GM23338 (cell line): ENCODE measurements around the gene GRB14. TPM values are rescaled to one million over a fixed set of nuclear protein-coding genes. Genes with fewer than 3 reads are reported as not detected.

Experiments
- ATAC-seq: fragments of 200-7000 bp; cut with Tn5 transposase; 3 replicates; pipeline ENCODE4 v1.9.1; 2020
- DNase-seq: peaks from one replicate; pipeline ENCODE4 v3.0.0-alpha.2; 2015; ENCODE audit warnings: low spot score
- H2AFZ ChIP-seq: fragments of 200-600 bp; sonication (generic); 2 replicates; pipeline ENCODE4 v1.8.0; 2016; ENCODE audit warnings: antibody characterized with exemption, mild to moderate bottlenecking, moderate library complexity
- H3F3A ChIP-seq: fragments of 200-600 bp; sonication (generic); replicated peaks from 2 replicates; pipeline ENCODE4 v1.8.0; 2017; ENCODE audit warnings: antibody characterized with exemption, mixed run types, low read depth
- H3K27ac ChIP-seq: fragments of 200-600 bp; sonication (generic); 2 replicates; pipeline ENCODE4 v1.6.1; 2016; ENCODE audit warnings: low read depth
- H3K27me3 ChIP-seq: fragments of 200-600 bp; sonication (generic); 2 replicates; pipeline ENCODE4 v1.8.0; 2016; ENCODE audit warnings: mild to moderate bottlenecking, mixed run types, moderate library complexity; ENCODE audit not compliant: insufficient read depth
- H3K36me3 ChIP-seq: fragments of 200-600 bp; sonication (generic); 2 replicates; pipeline ENCODE4 v1.8.0; 2016; ENCODE audit warnings: mild to moderate bottlenecking; ENCODE audit not compliant: insufficient read depth
- H3K4me1 ChIP-seq: fragments of 200-600 bp; sonication (generic); 2 replicates; pipeline ENCODE4 v1.8.0; 2016; ENCODE audit warnings: mild to moderate bottlenecking, moderate library complexity; ENCODE audit not compliant: insufficient read depth
- H3K4me2 ChIP-seq: fragments of 200-600 bp; sonication (generic); 2 replicates; pipeline ENCODE4 v1.7.1; 2017; ENCODE audit warnings: mixed run types
- H3K4me3 ChIP-seq: fragments of 200-600 bp; sonication (generic); 2 replicates; pipeline ENCODE4 v1.6.1; 2016; ENCODE audit warnings: mixed run types
- H3K79me2 ChIP-seq: fragments of 200-600 bp; sonication (generic); replicated peaks from 2 replicates; pipeline ENCODE4 v1.8.0; 2017; ENCODE audit warnings: mild to moderate bottlenecking; ENCODE audit not compliant: insufficient read depth
- H3K9me2 ChIP-seq: fragments of 200-600 bp; sonication (generic); 2 replicates; pipeline ENCODE4 v1.8.0; 2017; ENCODE audit not compliant: insufficient read depth
- H4K20me1 ChIP-seq: fragments of 200-600 bp; sonication (generic); replicated peaks from 2 replicates; pipeline ENCODE4 v1.8.0; 2017; ENCODE audit warnings: mild to moderate bottlenecking; ENCODE audit not compliant: insufficient read depth
- H3K27ac Mint-ChIP-seq: 2 replicates; pipeline ENCODE4 v1.8.0; 2020; ENCODE audit warnings: inconsistent platforms, mild to moderate bottlenecking, moderate library complexity, mixed read lengths
- H3K27me3 Mint-ChIP-seq: 3 replicates; pipeline ENCODE4 v1.8.0; 2022; ENCODE audit warnings: low read depth, mild to moderate bottlenecking, moderate library complexity, mixed read lengths, inconsistent platforms; ENCODE audit not compliant: insufficient read depth, poor library complexity
- H3K36me3 Mint-ChIP-seq: 3 replicates; pipeline ENCODE4 v1.8.0; 2021; ENCODE audit warnings: low read depth, mild to moderate bottlenecking, inconsistent platforms, moderate library complexity, mixed read lengths
- H3K4me1 Mint-ChIP-seq: 3 replicates; pipeline ENCODE4 v1.8.0; 2020; ENCODE audit warnings: mild to moderate bottlenecking, inconsistent platforms, mixed read lengths
- H3K4me3 Mint-ChIP-seq: 3 replicates; pipeline ENCODE4 v1.8.0; 2021; ENCODE audit warnings: moderate library complexity, mild to moderate bottlenecking, inconsistent platforms, mixed read lengths
- H3K9me3 Mint-ChIP-seq: 3 replicates; pipeline ENCODE4 v1.8.0; 2020; ENCODE audit warnings: moderate library complexity, mild to moderate bottlenecking, inconsistent platforms, mixed read lengths
- ETS1 ChIP-seq: IDR thresholded peaks from 2 replicates; pipeline ENCODE4 v1.6.1; 2016; ENCODE audit warnings: antibody characterized with exemption
- EZH2 ChIP-seq: fragments of 200-600 bp; sonication (generic); IDR thresholded peaks from one replicate; pipeline ENCODE4 v1.8.0; 2017; ENCODE audit warnings: antibody characterized with exemption, mild to moderate bottlenecking, low read depth; ENCODE audit not compliant: unreplicated experiment
- POLR2AphosphoS5 ChIP-seq: IDR thresholded peaks from 2 replicates; pipeline ENCODE4 v1.6.1; 2016; ENCODE audit warnings: antibody characterized with exemption, low read depth
- REST ChIP-seq: IDR thresholded peaks from one replicate; pipeline ENCODE4 v1.6.1; 2018; ENCODE audit warnings: antibody characterized with exemption; ENCODE audit not compliant: unreplicated experiment
- ZNF462 ChIP-seq: fragments of 250-450 bp; sonication (Bioruptor Pico); IDR thresholded peaks from 2 replicates; pipeline ENCODE4 v1.5.0; 2020; ENCODE audit warnings: mild to moderate bottlenecking, moderate library complexity
- polyA plus RNA-seq: library from polyadenylated mRNA; unstranded; fragments of >200 nt; fragmentation: Nextera tagmentation; extraction: Ambion mirVana; gene quantifications from 2 replicates; pipeline ENCODE4 v1.2.1, GENCODE V29; 2016
- total RNA-seq: library from RNA; depleted of rRNA; stranded (reverse); fragments of >200 nt; shearing (Covaris generic); gene quantifications from 2 replicates; pipeline ENCODE4 v1.2.3, GENCODE V29; 2014

The GRB14 gene
- total and polyA plus RNA-seq, 2 experiments from 2014 or later: 16.0 to 28.9 TPM

GRCh38 chr2:164512871-164513270, 108.4 kb downstream of the GRB14 start:
- 0 out of 2 replicates have a peak, but pooled peaks cover 5% of the 10 kb centered on the region for H3K9me2 ChIP-seq
- H3K27me3 Mint-ChIP-seq: peaks cover 3% of the 10 kb centered on the region
- peaks cover 20% of the 10 kb centered on the region for H3K4me1 Mint-ChIP-seq
- no peaks in the 10 kb centered on the region for H4K20me1 ChIP-seq
- no peak overlapping the region for H3K4me3 Mint-ChIP-seq
- peaks cover 31% of the 10 kb centered on the region for H3K36me3 Mint-ChIP-seq
- no peaks in the 10 kb centered on the region for H3K27me3 ChIP-seq
- no peaks in the 10 kb centered on the region for H3F3A ChIP-seq
- H2AFZ ChIP-seq: no peak overlapping the region
- no peak overlapping the region for H3K27ac Mint-ChIP-seq
- H3K9me3 Mint-ChIP-seq: peaks cover 6% of the 10 kb centered on the region; the same call in 1 of the 3 replicates
- DNase-seq (no peak), ATAC-seq (no peak)
- H3K4me1 ChIP-seq: 0 out of 2 replicates have a peak, but pooled peaks cover 5% of the 10 kb centered on the region
- no peak overlapping the region for H3K4me3 ChIP-seq
- no peak overlapping the region for H3K4me2 ChIP-seq
- H3K27ac ChIP-seq: no peak overlapping the region
- no peaks in the 10 kb centered on the region for H3K36me3 ChIP-seq
- no peaks in the 10 kb centered on the region for H3K79me2 ChIP-seq
- TF ChIP-seq POLR2AphosphoS5 (no peak), ETS1 (no peak)

- Histone ChIP-seq H3F3A (no peaks in the 10 kb centered on the region), H3K27ac (no peak overlapping the region), H3K79me2 (no peaks in the 10 kb centered on the region), H3K9me2 (0 out of 2 replicates have a peak, but pooled peaks cover 5% of the 10 kb centered on the region), H3K4me3 (no peak overlapping the region), H4K20me1 (no peaks in the 10 kb centered on the region), H3K4me2 (no peak overlapping the region), H3K36me3 (no peaks in the 10 kb centered on the region), H3K4me1 (0 out of 2 replicates have a peak, but pooled peaks cover 5% of the 10 kb centered on the region), H2AFZ (no peak overlapping the region), H3K27me3 (no peaks in the 10 kb centered on the region)
- TF ChIP-seq REST (no peak), EZH2 (no peak), ZNF462 (CRISPR knock-in tag) (no peak)
- ATAC-seq (no peak), DNase-seq (no peak)
- Mint-ChIP-seq H3K4me3 (no peak overlapping the region), H3K9me3 (peaks cover 6% of the 10 kb centered on the region; the same call in 1 of the 3 replicates), H3K36me3 (peaks cover 26% of the 10 kb centered on the region), H3K27ac (no peak overlapping the region), H3K27me3 (peaks cover 3% of the 10 kb centered on the region), H3K4me1 (peaks cover 20% of the 10 kb centered on the region)
Measured at GRCh38 chr2:164511738-164512137, 109.5 kb downstream of the GRB14 start.
